Measurements from ENCODE around the gene CALD1. TPM values are rescaled to one million over a fixed set of nuclear protein-coding genes. Genes with fewer than 3 reads are reported as not detected.

Gene CALD1
- total and polyA plus RNA-seq, 2 donors, result 616 to 1,279 TPM

DNA sequence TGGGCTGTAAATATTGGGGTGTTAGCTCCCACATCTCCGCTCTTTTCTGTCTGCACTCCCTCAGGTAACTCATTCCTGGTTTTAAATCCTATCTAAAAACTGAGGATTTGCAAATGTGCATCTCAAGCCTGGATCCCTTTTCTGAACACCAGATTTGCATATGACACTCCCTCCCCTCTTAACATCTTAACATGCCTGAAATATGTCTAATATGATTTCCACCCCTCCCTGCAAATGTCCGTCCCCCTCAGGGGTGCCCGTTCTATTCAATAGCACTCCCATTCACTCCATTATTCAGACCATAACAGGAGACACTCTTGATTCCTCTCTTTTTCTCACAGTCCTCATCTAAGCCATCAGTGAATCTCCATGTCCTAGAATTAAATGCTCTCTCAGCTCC is 8.3 kb upstream of the CALD1 start:
- H3K4me1 ChIP-seq (ENCODE audit: insufficient read depth), result no peaks in the 10 kb centered on the region
- no peak overlapping the region for H3K4me3 ChIP-seq (ENCODE audit: low read depth, low read length)
- 91% methylated on average over 3 of the region's 3 CpGs for WGBS
- H3K36me3 ChIP-seq (ENCODE audit: insufficient read depth), result no peaks in the 10 kb centered on the region
- DNase-seq (ENCODE audit: extremely low spot score), result no peak
- no peak overlapping the region for H3K27ac ChIP-seq (ENCODE audit: low read depth)

- Histone ChIP-seq H3K36me3 (ENCODE audit: insufficient read depth) (no peaks in the 10 kb centered on the region), H3K27ac (ENCODE audit: low read depth) (no peak overlapping the region), H3K4me1 (ENCODE audit: insufficient read depth) (no peaks in the 10 kb centered on the region), H3K4me3 (ENCODE audit: low read depth, low read length) (no peak overlapping the region)
- DNase-seq (ENCODE audit: extremely low spot score), result no peak
- WGBS, result 79% methylated on average over 2 of the region's 2 CpGs
These were observed 7.5 kb upstream of the CALD1 start for GRCh38 chr7:134771889-134772288.

DNA sequence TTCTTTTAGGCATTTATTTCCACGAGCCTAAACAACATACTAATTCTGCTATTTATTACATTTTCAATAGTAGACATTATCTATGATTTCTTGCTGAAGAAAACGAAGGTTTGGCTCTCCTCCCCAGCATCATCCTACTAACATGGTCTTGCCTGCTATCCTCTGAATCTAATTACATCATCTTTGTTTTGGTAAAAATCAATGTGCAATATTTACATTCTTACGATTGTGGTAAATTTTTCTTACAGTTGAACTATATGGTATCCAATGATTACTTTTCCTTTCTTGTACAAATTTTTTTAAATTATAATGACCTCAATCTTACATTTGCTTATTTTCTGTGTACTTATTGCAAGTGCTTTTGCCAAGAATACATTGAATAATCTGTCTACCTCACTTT is 7.0 kb upstream of the CALD1 start:
- DNase-seq (ENCODE audit: extremely low spot score), result no peak
- Histone ChIP-seq H3K36me3 (ENCODE audit: insufficient read depth) (no peaks in the 10 kb centered on the region), H3K4me3 (ENCODE audit: low read depth, low read length) (no peak overlapping the region), H3K4me1 (ENCODE audit: insufficient read depth) (no peaks in the 10 kb centered on the region), H3K27ac (ENCODE audit: low read depth) (no peak overlapping the region)
- WGBS, result 51% methylated on average over 3 of the region's 3 CpGs

- no peaks in the 10 kb centered on the region for H3K4me1 ChIP-seq (ENCODE audit: insufficient read depth)
- DNase-seq (ENCODE audit: extremely low spot score), result no peak
- H3K27ac ChIP-seq (ENCODE audit: low read depth), result no peak overlapping the region
- 74% methylated on average over 4 of the region's 4 CpGs for WGBS
- no peak overlapping the region for H3K4me3 ChIP-seq (ENCODE audit: low read depth, low read length)
- H3K36me3 ChIP-seq (ENCODE audit: insufficient read depth), result no peaks in the 10 kb centered on the region
These were observed 6.3 kb upstream of the CALD1 start for GRCh38 chr7:134773164-134773563.

- no peaks in the 10 kb centered on the region for H3K36me3 ChIP-seq (ENCODE audit: insufficient read depth)
- no peak overlapping the region for H3K27ac ChIP-seq (ENCODE audit: low read depth)
- DNase-seq (ENCODE audit: extremely low spot score), result no peak
- WGBS, result 87% methylated on average over 3 of the region's 3 CpGs
- H3K4me3 ChIP-seq (ENCODE audit: low read depth, low read length), result no peak overlapping the region
- H3K4me1 ChIP-seq (ENCODE audit: insufficient read depth), result no peaks in the 10 kb centered on the region
These were observed 5.3 kb upstream of the CALD1 start for GRCh38 chr7:134774119-134774518.

GRCh38 chr7:134777470-134777869 is 2.0 kb upstream of the CALD1 start:
- no peaks in the 10 kb centered on the region for H3K36me3 ChIP-seq (ENCODE audit: insufficient read depth)
- H3K4me1 ChIP-seq (ENCODE audit: insufficient read depth), result no peaks in the 10 kb centered on the region
- WGBS, result 47% methylated on average over 3 of the region's 3 CpGs
- H3K27ac ChIP-seq (ENCODE audit: low read depth), result no peak overlapping the region
- DNase-seq (ENCODE audit: extremely low spot score), result no peak
- no peak overlapping the region for H3K4me3 ChIP-seq (ENCODE audit: low read depth, low read length)

GRCh38 chr7:134777908-134778580 is 1.4 kb upstream of the CALD1 start:
- no peak for DNase-seq (ENCODE audit: extremely low spot score)
- H3K4me3 ChIP-seq (ENCODE audit: low read depth, low read length), result no peak overlapping the region
- no peaks in the 10 kb centered on the region for H3K4me1 ChIP-seq (ENCODE audit: insufficient read depth)
- no peaks in the 10 kb centered on the region for H3K36me3 ChIP-seq (ENCODE audit: insufficient read depth)
- no peak overlapping the region for H3K27ac ChIP-seq (ENCODE audit: low read depth)
- WGBS, result 37% methylated on average over 2 of the region's 2 CpGs

GRCh38 chr7:134779741-134780065 is 269 bp downstream of the CALD1 start:
- Histone ChIP-seq H3K36me3 (ENCODE audit: insufficient read depth) (no peaks in the 10 kb centered on the region), H3K27ac (ENCODE audit: low read depth) (peak overlapping the region; percentile 13), H3K4me3 (ENCODE audit: low read depth, low read length) (peak overlapping the region; percentile 79), H3K4me1 (ENCODE audit: insufficient read depth) (no peaks in the 10 kb centered on the region)
- DNase-seq (ENCODE audit: extremely low spot score), result no peak
- WGBS, result 9% methylated on average over 4 of the region's 4 CpGs

DNA sequence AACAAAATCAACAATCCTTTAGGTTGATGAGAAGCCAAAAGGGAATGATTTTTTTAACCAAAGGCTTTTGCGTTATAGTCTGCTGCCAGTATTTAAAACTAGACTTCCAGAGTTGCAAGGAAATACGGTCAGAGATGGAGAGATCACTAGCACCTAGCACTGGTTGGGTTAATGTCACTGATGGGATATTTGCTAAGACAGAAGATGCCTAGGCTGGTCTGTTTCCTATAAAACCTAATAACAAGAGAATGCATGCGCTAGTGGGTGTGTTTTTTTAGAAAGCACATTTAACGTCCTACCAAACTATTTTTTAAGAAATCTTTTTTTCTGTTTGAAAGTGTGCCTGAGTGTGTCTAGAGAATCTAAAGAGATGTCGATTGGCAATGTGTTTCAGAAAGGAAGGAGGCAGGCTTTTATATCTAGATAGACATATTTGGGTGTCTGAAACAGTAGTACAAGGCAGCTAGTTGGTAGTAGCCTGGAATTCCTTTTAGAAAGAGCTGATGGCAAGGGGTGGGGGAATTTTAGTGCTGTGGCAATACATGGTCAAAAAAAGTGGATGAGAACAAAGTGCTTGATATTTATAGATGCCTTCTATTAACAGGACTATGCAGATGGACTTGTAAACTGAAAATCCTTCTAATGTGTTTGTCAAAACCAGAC is 863 bp downstream of the CALD1 start:
- H3K4me3 ChIP-seq (ENCODE audit: low read depth, low read length), result peak overlapping the region; percentile 79
- no peak for DNase-seq (ENCODE audit: extremely low spot score)
- peak overlapping the region; percentile 52 for H3K27ac ChIP-seq (ENCODE audit: low read depth)
- H3K36me3 ChIP-seq (ENCODE audit: insufficient read depth), result no peaks in the 10 kb centered on the region
- H3K4me1 ChIP-seq (ENCODE audit: insufficient read depth), result no peaks in the 10 kb centered on the region
- WGBS, result 11% methylated on average over 5 of the region's 5 CpGs

DNA sequence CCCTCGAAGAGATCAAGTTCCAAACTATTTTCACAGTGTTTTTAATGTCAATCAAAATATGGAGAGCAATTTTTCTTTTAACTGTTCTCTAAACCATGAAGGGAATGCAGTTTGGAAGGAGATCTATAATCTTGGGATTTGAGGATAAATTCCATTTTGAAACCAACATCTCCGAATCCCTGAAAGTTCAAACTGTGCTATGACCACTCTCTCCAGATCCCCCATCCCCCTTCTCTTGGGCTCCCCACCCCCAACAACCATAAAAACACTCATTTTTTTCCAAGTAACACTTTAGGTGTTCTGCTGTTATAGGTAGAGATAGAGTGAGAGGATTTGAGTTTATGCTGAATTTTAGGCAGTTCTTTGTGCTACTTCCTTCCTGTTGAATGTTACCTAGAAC is 1.7 kb downstream of the CALD1 start:
- DNase-seq (ENCODE audit: extremely low spot score), result no peak
- Histone ChIP-seq H3K4me1 (ENCODE audit: insufficient read depth) (no peaks in the 10 kb centered on the region), H3K36me3 (ENCODE audit: insufficient read depth) (no peaks in the 10 kb centered on the region), H3K27ac (ENCODE audit: low read depth) (peak overlapping the region; percentile 27), H3K4me3 (ENCODE audit: low read depth, low read length) (peak overlapping the region; percentile 79)
- 17% methylated on average over 2 of the region's 2 CpGs for WGBS

GRCh38 chr7:134782121-134782623 is 2.7 kb downstream of the CALD1 start:
- Histone ChIP-seq H3K27ac (ENCODE audit: low read depth) (no peak overlapping the region), H3K4me1 (ENCODE audit: insufficient read depth) (no peaks in the 10 kb centered on the region), H3K36me3 (ENCODE audit: insufficient read depth) (no peaks in the 10 kb centered on the region), H3K4me3 (ENCODE audit: low read depth, low read length) (peak overlapping the region; percentile 79)
- 41% methylated on average over 4 of the region's 4 CpGs for WGBS
- no peak for DNase-seq (ENCODE audit: extremely low spot score)

DNA sequence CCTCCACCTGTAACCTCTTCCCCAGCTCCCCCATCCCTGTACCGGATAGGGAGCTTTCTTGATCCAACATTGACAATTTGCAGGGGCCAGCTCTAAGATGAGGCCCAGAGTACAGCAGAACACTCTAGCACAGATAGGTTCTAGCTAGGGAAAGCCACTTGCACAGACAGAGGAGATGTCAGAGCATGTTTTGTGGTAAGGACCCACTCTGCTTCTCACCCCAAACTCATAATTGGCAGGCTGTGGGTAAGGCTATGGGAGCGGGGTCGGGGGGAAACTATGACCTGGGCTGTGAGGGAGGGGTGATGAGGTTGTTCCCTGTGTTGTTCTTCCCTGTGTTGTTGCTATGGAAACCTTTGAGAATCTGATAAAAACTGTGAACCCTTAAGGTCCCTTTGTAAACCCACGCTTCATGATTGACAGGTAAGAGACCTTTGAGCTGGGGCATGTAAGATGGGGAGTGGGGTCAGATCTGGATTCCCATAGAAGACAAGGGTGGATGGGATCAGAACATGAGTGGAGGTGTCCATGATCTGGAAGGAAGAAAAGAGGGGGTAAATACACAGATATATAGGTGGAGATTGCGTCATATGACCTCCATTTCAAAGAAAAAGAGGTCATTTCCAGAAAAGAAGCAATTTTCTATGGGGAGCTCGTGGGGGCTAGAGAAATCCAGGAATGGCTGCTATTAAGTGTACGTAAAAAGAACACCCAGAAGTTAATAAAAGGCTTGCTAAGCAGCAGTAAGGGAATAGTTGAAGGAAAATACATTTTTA is 4.0 kb downstream of the CALD1 start:
- Histone ChIP-seq H3K36me3 (ENCODE audit: insufficient read depth) (no peaks in the 10 kb centered on the region), H3K4me3 (ENCODE audit: low read depth, low read length) (peak overlapping the region; percentile 79), H3K4me1 (ENCODE audit: insufficient read depth) (no peaks in the 10 kb centered on the region), H3K27ac (ENCODE audit: low read depth) (no peak overlapping the region)
- no peak for DNase-seq (ENCODE audit: extremely low spot score)
- 71% methylated on average over 7 of the region's 7 CpGs for WGBS

- DNase-seq (ENCODE audit: extremely low spot score), result no peak
- 79% methylated on average over 9 of the region's 9 CpGs for WGBS
- Histone ChIP-seq H3K4me1 (ENCODE audit: insufficient read depth) (no peaks in the 10 kb centered on the region), H3K4me3 (ENCODE audit: low read depth, low read length) (no peak overlapping the region), H3K36me3 (ENCODE audit: insufficient read depth) (no peaks in the 10 kb centered on the region), H3K27ac (ENCODE audit: low read depth) (no peak overlapping the region)
These were observed 5.0 kb downstream of the CALD1 start for GRCh38 chr7:134784251-134785049.

All from urinary bladder (tissue), 4 donors.